H9 (cell line): Measurements from ENCODE around the gene CEACAM16. TPM values are rescaled to one million over a fixed set of nuclear protein-coding genes. Genes with fewer than 3 reads are reported as not detected.
A peak's percentile ranks its signal among the peaks of the same experiment; 100 is the strongest.

ENCODE experiments used
- DNase-seq: peaks from one replicate; pipeline ENCODE4 v3.0.0-alpha.2; 2017
- H2AFZ ChIP-seq: one replicate; pipeline ENCODE4 v1.6.1; 2013; ENCODE audit warnings: mild to moderate bottlenecking, low read length, control low read depth, moderate library complexity
- H2AK5ac ChIP-seq: 2 replicates; pipeline ENCODE4 v1.6.1; 2013; ENCODE audit warnings: low read length, control low read depth, mixed read lengths; ENCODE audit not compliant: insufficient read length
- H2BK120ac ChIP-seq: one replicate; pipeline ENCODE4 v1.6.1; 2013; ENCODE audit warnings: low read depth, mild to moderate bottlenecking, low read length, control low read depth, inconsistent platforms; ENCODE audit not compliant: poor library complexity, severe bottlenecking
- H2BK12ac ChIP-seq: 2 replicates; pipeline ENCODE4 v1.6.1; 2013; ENCODE audit warnings: low read length, control low read depth, mixed read lengths, low read depth; ENCODE audit not compliant: insufficient read length
- H2BK15ac ChIP-seq: 2 replicates; pipeline ENCODE4 v1.6.1; 2013; ENCODE audit warnings: low read depth, low read length, control low read depth
- H2BK20ac ChIP-seq: one replicate; pipeline ENCODE4 v1.6.1; 2013; ENCODE audit warnings: low read depth, mild to moderate bottlenecking, low read length, control low read depth, inconsistent platforms; ENCODE audit not compliant: poor library complexity, severe bottlenecking
- H2BK5ac ChIP-seq: 2 replicates; pipeline ENCODE4 v1.6.1; 2013; ENCODE audit warnings: low read length, control low read depth, mixed read lengths; ENCODE audit not compliant: insufficient read length
- H3K14ac ChIP-seq: 2 replicates; pipeline ENCODE4 v1.6.1; 2013; ENCODE audit warnings: low read length, control low read depth; ENCODE audit not compliant: insufficient read depth
- H3K18ac ChIP-seq: 2 replicates; pipeline ENCODE4 v1.6.1; 2013; ENCODE audit warnings: low read depth, mild to moderate bottlenecking, mixed read lengths, low read length, control low read depth; ENCODE audit not compliant: insufficient read length
- H3K23ac ChIP-seq: 2 replicates; pipeline ENCODE4 v1.6.1; 2013; ENCODE audit warnings: low read length, control low read depth, mixed read lengths, low read depth; ENCODE audit not compliant: insufficient read length
- H3K23me2 ChIP-seq: 2 replicates; pipeline ENCODE4 v1.6.1; 2013; ENCODE audit warnings: low read depth, mild to moderate bottlenecking, mixed read lengths, low read length, control low read depth; ENCODE audit not compliant: insufficient read length, poor library complexity, severe bottlenecking
- H3K27ac ChIP-seq: 2 replicates; pipeline ENCODE4 v1.5.1; 2013; ENCODE audit warnings: low read length, control low read depth, mixed read lengths, low read depth; ENCODE audit not compliant: insufficient read length
- H3K27me3 ChIP-seq: 2 replicates; pipeline ENCODE4 v1.6.1; 2013; ENCODE audit warnings: low read length, control low read depth, inconsistent platforms; ENCODE audit not compliant: insufficient read depth
- H3K4ac ChIP-seq: 2 replicates; pipeline ENCODE4 v1.6.1; 2013; ENCODE audit warnings: low read depth, mild to moderate bottlenecking, control low read depth, inconsistent platforms, low read length, moderate library complexity
- H3K4me1 ChIP-seq: 2 replicates; pipeline ENCODE4 v1.6.1; 2013; ENCODE audit warnings: low read length, control low read depth, inconsistent platforms; ENCODE audit not compliant: insufficient read depth
- H3K4me2 ChIP-seq: 2 replicates; pipeline ENCODE4 v1.6.1; 2013; ENCODE audit warnings: low read length, control low read depth, mixed read lengths; ENCODE audit not compliant: insufficient read length, insufficient read depth
- H3K56ac ChIP-seq: 2 replicates; pipeline ENCODE4 v1.6.1; 2013; ENCODE audit warnings: low read depth, mild to moderate bottlenecking, mixed read lengths, low read length, control low read depth; ENCODE audit not compliant: insufficient read length
- H3K79me1 ChIP-seq: 2 replicates; pipeline ENCODE4 v1.6.1; 2013; ENCODE audit warnings: low read depth, mild to moderate bottlenecking, moderate library complexity, low read length, control low read depth, inconsistent platforms; ENCODE audit not compliant: insufficient read depth, poor library complexity, severe bottlenecking
- H3K79me2 ChIP-seq: 2 replicates; pipeline ENCODE4 v1.6.1; 2013; ENCODE audit warnings: low read length, control low read depth, inconsistent platforms; ENCODE audit not compliant: insufficient read depth
- H3K9ac ChIP-seq: 2 replicates; pipeline ENCODE4 v1.6.1; 2013; ENCODE audit warnings: low read length, control low read depth, mixed read lengths; ENCODE audit not compliant: insufficient read length; ENCODE audit errors: extremely low read depth
- H3K9me3 ChIP-seq: one replicate; pipeline ENCODE4 v1.6.1; 2013; ENCODE audit warnings: low read depth, low read length, inconsistent platforms; ENCODE audit not compliant: control insufficient read depth
- H3T11ph ChIP-seq: one replicate; pipeline ENCODE4 v1.6.1; 2013; ENCODE audit warnings: mild to moderate bottlenecking, low read length, control low read depth, inconsistent platforms
- H4K20me1 ChIP-seq: one replicate; pipeline ENCODE4 v1.6.1; 2013; ENCODE audit not compliant: control insufficient read depth, insufficient read length, insufficient read depth
- H4K5ac ChIP-seq: 2 replicates; pipeline ENCODE4 v1.6.1; 2013; ENCODE audit warnings: low read depth, mild to moderate bottlenecking, mixed read lengths, low read length, control low read depth; ENCODE audit not compliant: insufficient read length
- H4K8ac ChIP-seq: replicated peaks from 2 replicates; pipeline ENCODE4 v1.6.1; 2013; ENCODE audit warnings: low read length, control low read depth, mixed read lengths, low read depth; ENCODE audit not compliant: insufficient read length
- H4K91ac ChIP-seq: 2 replicates; pipeline ENCODE4 v1.6.1; 2013; ENCODE audit warnings: low read depth, mild to moderate bottlenecking, moderate library complexity, mixed read lengths, low read length, control low read depth; ENCODE audit not compliant: insufficient read length
- H3K27ac Mint-ChIP-seq, 3 experiments: 2 replicates in 2 of 3; 3 replicates in 1 of 3; pipeline ENCODE4 v1.8.0; 2020 to 2021; ENCODE audit warnings: mixed read lengths in 3 of 3, mild to moderate bottlenecking in 1 of 3, moderate library complexity in 1 of 3
- H3K27me3 Mint-ChIP-seq: 2 replicates; pipeline ENCODE4 v1.8.0; 2021; ENCODE audit warnings: low read depth, mild to moderate bottlenecking, moderate library complexity, mixed read lengths
- H3K36me3 Mint-ChIP-seq, 3 experiments: 2 replicates in 2 of 3; 3 replicates in 1 of 3; pipeline ENCODE4 v1.8.0; 2020 to 2021; ENCODE audit warnings: low read depth in 3 of 3, mixed read lengths in 3 of 3; ENCODE audit not compliant: insufficient read depth in 1 of 3
- H3K4me1 Mint-ChIP-seq, 2 experiments: 2 replicates each; pipeline ENCODE4 v1.8.0; 2020; ENCODE audit warnings: mixed read lengths in 2 of 2
- H3K4me3 Mint-ChIP-seq, 2 experiments: 2 replicates in 1 of 2; 3 replicates in 1 of 2; pipeline ENCODE4 v1.8.0; 2020 to 2021; ENCODE audit warnings: mild to moderate bottlenecking in 2 of 2, mixed read lengths in 2 of 2, moderate library complexity in 1 of 2
- H3K9me3 Mint-ChIP-seq, 2 experiments: 2 replicates in 1 of 2; 3 replicates in 1 of 2; pipeline ENCODE4 v1.8.0; 2020; ENCODE audit warnings: mild to moderate bottlenecking in 2 of 2, mixed read lengths in 2 of 2, moderate library complexity in 1 of 2
- WGBS: extraction: QIAGEN DNeasy Blood & Tissue Kit; methylation state at CpG from one replicate; pipeline ENCODE4 v1.1.7; 2013; ENCODE audit warnings: missing lambda C conversion rate, low lambda C conversion rate, mixed read lengths; ENCODE audit not compliant: insufficient read length; ENCODE audit errors: extremely low coverage; 5-methylcytosine and 5-hydroxymethylcytosine counted together
- total RNA-seq: library from RNA; stranded (reverse); gene quantifications from 2 replicates; pipeline ENCODE4 v1.2.1, GENCODE V29; 2021
- TF ChIP-seq, protein P1 (sequence below): fragments of 200-600 bp; sonication (generic); conservative IDR thresholded peaks from 3 replicates; pipeline ENCODE4 v1.8.0; 2021; ENCODE audit warnings: antibody characterized with exemption, mild to moderate bottlenecking

Gene CEACAM16
- total RNA-seq, 1 experiment from 2014 or later = not detected

DNA sequence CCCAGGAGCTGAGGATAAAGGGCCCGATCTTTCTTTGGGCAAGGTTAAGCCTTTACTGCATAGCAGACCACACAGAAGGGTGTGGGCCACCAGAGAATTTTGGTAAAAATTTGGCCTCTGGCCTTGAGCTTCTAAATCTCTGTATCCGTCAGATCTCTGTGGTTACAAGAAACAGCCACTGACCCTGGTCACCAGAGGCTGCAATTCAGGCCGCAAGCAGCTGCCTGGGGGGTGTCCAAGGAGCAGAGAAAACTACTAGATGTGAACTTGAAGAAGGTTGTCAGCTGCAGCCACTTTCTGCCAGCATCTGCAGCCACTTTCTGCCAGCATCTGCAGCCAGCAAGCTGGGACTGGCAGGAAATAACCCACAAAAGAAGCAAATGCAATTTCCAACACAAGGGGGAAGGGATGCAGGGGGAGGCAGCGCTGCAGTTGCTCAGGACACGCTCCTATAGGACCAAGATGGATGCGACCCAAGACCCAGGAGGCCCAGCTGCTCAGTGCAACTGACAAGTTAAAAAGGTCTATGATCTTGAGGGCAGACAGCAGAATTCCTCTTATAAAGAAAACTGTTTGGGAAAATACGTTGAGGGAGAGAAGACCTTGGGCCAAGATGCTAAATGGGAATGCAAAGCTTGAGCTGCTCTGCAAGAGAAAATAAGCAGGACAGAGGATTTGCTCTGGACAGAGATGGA is 36.1 kb upstream of the CEACAM16 start:
- H2BK15ac ChIP-seq = no peak overlapping the region
- no peak overlapping the region for H3K23ac ChIP-seq
- H3K79me1 ChIP-seq = no peaks in the 10 kb centered on the region
- H2BK20ac ChIP-seq = no peak overlapping the region
- no peaks in the 10 kb centered on the region for H4K20me1 ChIP-seq
- no peaks in the 10 kb centered on the region for H3K27me3 ChIP-seq
- no peak overlapping the region for H2AFZ ChIP-seq
- no peak overlapping the region for H3K4me2 ChIP-seq
- no peak overlapping the region for H3K56ac ChIP-seq
- no peak overlapping the region for H3K18ac ChIP-seq
- H3K23me2 ChIP-seq = no peaks in the 10 kb centered on the region
- H4K91ac ChIP-seq = no peak overlapping the region
- H3K4me3 Mint-ChIP-seq = no peak overlapping the region; a peak in 1 of 5 replicates
- no peak overlapping the region for H3T11ph ChIP-seq
- H3K27ac ChIP-seq = no peak overlapping the region
- H3K4ac ChIP-seq = no peak overlapping the region
- no peaks in the 10 kb centered on the region for H3K4me1 ChIP-seq
- peak overlapping the region in 1 of 3 experiments; percentile 46; a peak in 1 of 7 replicates for H3K27ac Mint-ChIP-seq
- TF ChIP-seq, protein P1, sequence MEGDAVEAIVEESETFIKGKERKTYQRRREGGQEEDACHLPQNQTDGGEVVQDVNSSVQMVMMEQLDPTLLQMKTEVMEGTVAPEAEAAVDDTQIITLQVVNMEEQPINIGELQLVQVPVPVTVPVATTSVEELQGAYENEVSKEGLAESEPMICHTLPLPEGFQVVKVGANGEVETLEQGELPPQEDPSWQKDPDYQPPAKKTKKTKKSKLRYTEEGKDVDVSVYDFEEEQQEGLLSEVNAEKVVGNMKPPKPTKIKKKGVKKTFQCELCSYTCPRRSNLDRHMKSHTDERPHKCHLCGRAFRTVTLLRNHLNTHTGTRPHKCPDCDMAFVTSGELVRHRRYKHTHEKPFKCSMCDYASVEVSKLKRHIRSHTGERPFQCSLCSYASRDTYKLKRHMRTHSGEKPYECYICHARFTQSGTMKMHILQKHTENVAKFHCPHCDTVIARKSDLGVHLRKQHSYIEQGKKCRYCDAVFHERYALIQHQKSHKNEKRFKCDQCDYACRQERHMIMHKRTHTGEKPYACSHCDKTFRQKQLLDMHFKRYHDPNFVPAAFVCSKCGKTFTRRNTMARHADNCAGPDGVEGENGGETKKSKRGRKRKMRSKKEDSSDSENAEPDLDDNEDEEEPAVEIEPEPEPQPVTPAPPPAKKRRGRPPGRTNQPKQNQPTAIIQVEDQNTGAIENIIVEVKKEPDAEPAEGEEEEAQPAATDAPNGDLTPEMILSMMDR = no peak
- no peak overlapping the region for H4K8ac ChIP-seq
- no peak overlapping the region for H2BK120ac ChIP-seq
- H3K14ac ChIP-seq = no peak overlapping the region
- H3K9me3 Mint-ChIP-seq = no peaks in the 10 kb centered on the region
- no peak for DNase-seq
- no peak overlapping the region for H3K9ac ChIP-seq
- no peak overlapping the region for H4K5ac ChIP-seq
- WGBS = no CpG with 5 or more reads among the region's 7 CpGs
- H3K9me3 ChIP-seq = no peaks in the 10 kb centered on the region
- H2BK12ac ChIP-seq = no peak overlapping the region
- no peaks in the 10 kb centered on the region for H3K79me2 ChIP-seq
- H2BK5ac ChIP-seq = no peak overlapping the region
- H2AK5ac ChIP-seq = no peak overlapping the region
- no peaks in the 10 kb centered on the region; the same call in none of the 2 replicates for H3K27me3 Mint-ChIP-seq
- peaks cover 10 to 12% of the 10 kb centered on the region in 2 experiments for H3K4me1 Mint-ChIP-seq
- peaks cover 19 to 48% (median 35%) of the 10 kb centered on the region in 3 experiments; a peak in 6 of 7 replicates for H3K36me3 Mint-ChIP-seq
